Bronchial epithelial cell (primary cell): ENCODE measurements around the gene GLIS1. TPM values are rescaled to one million over a fixed set of nuclear protein-coding genes. Genes with fewer than 3 reads are reported as not detected.

Source experiments
- DNase-seq: peaks from one replicate; pipeline ENCODE4 v3.0.0-alpha.2; 2010; ENCODE audit warnings: low read depth
- FAIRE-seq: peaks from 2 replicates; lab custom pipeline; 2011; peaks lifted over from hg19 to GRCh38; lab: Jason Lieb, UNC
- H3K27me3 ChIP-seq: 2 replicates; pipeline ENCODE4 v1.5.1; 2011; ENCODE audit warnings: low read length; ENCODE audit not compliant: control insufficient read depth, insufficient read depth
- H3K36me3 ChIP-seq: 2 replicates; pipeline ENCODE4 v1.5.1; 2011; ENCODE audit warnings: low read length; ENCODE audit not compliant: control insufficient read depth, insufficient read depth
- H3K4me3 ChIP-seq: 2 replicates; pipeline ENCODE4 v1.5.1; 2011; ENCODE audit warnings: mild to moderate bottlenecking, low read depth, low read length, control low read depth
- CTCF ChIP-seq: IDR thresholded peaks from 2 replicates; pipeline ENCODE4 v1.5.1; 2011; ENCODE audit warnings: mild to moderate bottlenecking, moderate library complexity, low read length, control low read depth, inconsistent platforms; ENCODE audit not compliant: insufficient read depth, severe bottlenecking
- total RNA-seq: library from RNA; depleted of rRNA; stranded (reverse); fragments of >200 nt; gene quantifications from 2 replicates; pipeline ENCODE4 v1.2.1, GENCODE V29; 2014

Gene GLIS1
- total RNA-seq, 1 donor from 2014 or later: under 0.01 TPM

- DNase-seq (no peak), FAIRE-seq (no peak)
- no peak for TF ChIP-seq CTCF
- Histone ChIP-seq H3K36me3 (no peaks in the 10 kb centered on the region), H3K4me3 (no peak overlapping the region), H3K27me3 (no peaks in the 10 kb centered on the region)
Measured at GRCh38 chr1:53542551-53542950, 196.4 kb downstream of the GLIS1 start.

GRCh38 chr1:53541761-53542550, 197.0 kb downstream of the GLIS1 start:
- Histone ChIP-seq H3K4me3 (no peak overlapping the region), H3K27me3 (no peaks in the 10 kb centered on the region), H3K36me3 (no peaks in the 10 kb centered on the region)
- no peak for FAIRE-seq
- TF ChIP-seq CTCF: peak; percentile 29
- peak; percentile 3 for DNase-seq

- Histone ChIP-seq H3K4me3 (no peak overlapping the region), H3K27me3 (no peaks in the 10 kb centered on the region), H3K36me3 (no peaks in the 10 kb centered on the region)
- no peak for TF ChIP-seq CTCF
- no peak for DNase-seq
- peak; percentile 13 for FAIRE-seq
Measured at GRCh38 chr1:53541263-53541625, 197.7 kb downstream of the GLIS1 start.

GRCh38 chr1:53540604-53541262, 198.2 kb downstream of the GLIS1 start:
- FAIRE-seq (no peak), DNase-seq (no peak)
- no peak for TF ChIP-seq CTCF
- Histone ChIP-seq H3K27me3 (no peaks in the 10 kb centered on the region), H3K36me3 (no peaks in the 10 kb centered on the region), H3K4me3 (no peak overlapping the region)

- no peak overlapping the region for H3K4me3 ChIP-seq
- no peaks in the 10 kb centered on the region for H3K36me3 ChIP-seq
- FAIRE-seq: no peak
- no peak for TF ChIP-seq CTCF
- DNase-seq: no peak
- H3K27me3 ChIP-seq: peaks cover under 1% of the 10 kb centered on the region
Measured at GRCh38 chr1:53539711-53540603, 199.0 kb downstream of the GLIS1 start.
